Trophoblast cell (in vitro differentiated cells and primary cell): ENCODE data around the gene DDX49.

Experiments used
- DNase-seq, 2 donors: peaks; one replicate each; pipeline ENCODE4 v3.0.0-alpha.2; 2016
- H2AFZ ChIP-seq: 2 replicates; pipeline ENCODE4 v1.6.1; 2013; ENCODE audit warnings: low read length, moderate library complexity, mild to moderate bottlenecking; ENCODE audit not compliant: insufficient read depth, poor library complexity
- H2AK5ac ChIP-seq: 2 replicates; pipeline ENCODE4 v1.6.1; 2013; ENCODE audit warnings: mild to moderate bottlenecking, low read length
- H2BK120ac ChIP-seq: 2 replicates; pipeline ENCODE4 v1.6.1; 2013; ENCODE audit warnings: low read length, mild to moderate bottlenecking, moderate library complexity; ENCODE audit not compliant: insufficient read depth, poor library complexity
- H2BK12ac ChIP-seq: 2 replicates; pipeline ENCODE4 v1.6.1; 2013; ENCODE audit warnings: mild to moderate bottlenecking, low read length, moderate library complexity
- H2BK5ac ChIP-seq: 2 replicates; pipeline ENCODE4 v1.6.1; 2013; ENCODE audit warnings: low read length, low read depth, moderate library complexity, mild to moderate bottlenecking; ENCODE audit not compliant: poor library complexity
- H3K14ac ChIP-seq: 2 replicates; pipeline ENCODE4 v1.6.1; 2013; ENCODE audit warnings: mild to moderate bottlenecking, low read length
- H3K18ac ChIP-seq: 2 replicates; pipeline ENCODE4 v1.6.1; 2013; ENCODE audit warnings: mild to moderate bottlenecking, low read length
- H3K23ac ChIP-seq: 2 replicates; pipeline ENCODE4 v1.6.1; 2013; ENCODE audit warnings: low read length
- H3K27ac ChIP-seq: 2 replicates; pipeline ENCODE4 v1.5.1; 2013; ENCODE audit warnings: low read depth, mild to moderate bottlenecking, inconsistent platforms, low read length, moderate library complexity
- H3K27me3 ChIP-seq: 2 replicates; pipeline ENCODE4 v1.6.1; 2013; ENCODE audit warnings: inconsistent platforms, mild to moderate bottlenecking, low read length, moderate library complexity; ENCODE audit not compliant: insufficient read depth
- H3K36me3 ChIP-seq, 2 experiments: 1 replicate in 1 of 2; 2 replicates in 1 of 2; pipeline ENCODE4 v1.6.1; 2013; ENCODE audit warnings: low read length in 2 of 2, mild to moderate bottlenecking in 2 of 2, moderate library complexity in 1 of 2; ENCODE audit not compliant: insufficient read depth in 2 of 2, control insufficient read depth in 1 of 2
- H3K4ac ChIP-seq: 2 replicates; pipeline ENCODE4 v1.6.1; 2013; ENCODE audit warnings: low read depth, mild to moderate bottlenecking, low read length, moderate library complexity
- H3K4me1 ChIP-seq, 2 experiments: 1 replicate in 1 of 2; 2 replicates in 1 of 2; pipeline ENCODE4 v1.6.1; 2013; ENCODE audit warnings: low read length in 2 of 2, mild to moderate bottlenecking in 2 of 2, moderate library complexity in 1 of 2; ENCODE audit not compliant: insufficient read depth in 2 of 2, control insufficient read depth in 1 of 2
- H3K4me2 ChIP-seq: 2 replicates; pipeline ENCODE4 v1.6.1; 2013; ENCODE audit warnings: inconsistent platforms, mild to moderate bottlenecking, low read length, moderate library complexity
- H3K4me3 ChIP-seq: 2 replicates; pipeline ENCODE4 v1.5.1; 2013; ENCODE audit warnings: mild to moderate bottlenecking, low read depth, low read length, inconsistent platforms
- H3K79me1 ChIP-seq: one replicate; pipeline ENCODE4 v1.6.1; 2013; ENCODE audit warnings: low read length
- H3K79me2 ChIP-seq: 2 replicates; pipeline ENCODE4 v1.6.1; 2013; ENCODE audit warnings: low read length, mild to moderate bottlenecking; ENCODE audit not compliant: control insufficient read depth, insufficient read depth, poor library complexity
- H3K9ac ChIP-seq: 2 replicates; pipeline ENCODE4 v1.6.1; 2013; ENCODE audit warnings: mild to moderate bottlenecking, low read length
- H3K9me3 ChIP-seq: 2 replicates; pipeline ENCODE4 v1.6.1; 2013; ENCODE audit warnings: low read depth, mild to moderate bottlenecking, control low read depth, inconsistent platforms, low read length; ENCODE audit not compliant: insufficient read depth
- H4K12ac ChIP-seq: 2 replicates; pipeline ENCODE4 v1.6.1; 2013; ENCODE audit warnings: low read depth, mild to moderate bottlenecking, low read length, moderate library complexity
- H4K8ac ChIP-seq: 2 replicates; pipeline ENCODE4 v1.6.1; 2013; ENCODE audit warnings: low read depth, mild to moderate bottlenecking, low read length, moderate library complexity
- H4K91ac ChIP-seq: one replicate; pipeline ENCODE4 v1.6.1; 2013; ENCODE audit warnings: low read depth, mild to moderate bottlenecking, low read length, moderate library complexity
- WGBS: extraction: QIAGEN DNeasy Blood & Tissue Kit; methylation state at CpG from one replicate; pipeline ENCODE4 v1.1.7; 2013; ENCODE audit warnings: missing lambda C conversion rate; ENCODE audit not compliant: insufficient read length, insufficient coverage; ENCODE audit errors: extremely low coverage; 5-methylcytosine and 5-hydroxymethylcytosine counted together

Gene DDX49

GRCh38 chr19:18871543-18871942, 48.0 kb upstream of the DDX49 start:
- Histone ChIP-seq H3K79me1 (no peaks in the 10 kb centered on the region), H2BK5ac (no peak overlapping the region), H3K27me3 (no peaks in the 10 kb centered on the region), H2AFZ (no peak overlapping the region), H2BK12ac (no peak overlapping the region), H3K18ac (no peak overlapping the region), H3K27ac (no peak overlapping the region), H3K14ac (no peak overlapping the region), H3K23ac (no peak overlapping the region), H3K79me2 (no peaks in the 10 kb centered on the region), H4K12ac (no peak overlapping the region), H3K4me1 (no peaks in the 10 kb centered on the region), H2BK120ac (no peak overlapping the region), H3K9ac (no peak overlapping the region), H2AK5ac (no peak overlapping the region), H3K9me3 (no peaks in the 10 kb centered on the region), H3K4ac (no peak overlapping the region), H4K91ac (no peak overlapping the region), H4K8ac (no peak overlapping the region), H3K4me2 (no peak overlapping the region), H3K4me3 (no peak overlapping the region), H3K36me3 (peaks cover 25 to 30% of the 10 kb centered on the region in 2 experiments)
- DNase-seq = no peak
- WGBS = no CpG with 5 or more reads among the region's 7 CpGs

GRCh38 chr19:18875726-18876125, 43.8 kb upstream of the DDX49 start:
- H3K4me1 ChIP-seq = no peaks in the 10 kb centered on the region
- no peak overlapping the region for H2AFZ ChIP-seq
- H3K79me2 ChIP-seq = no peaks in the 10 kb centered on the region
- no peak overlapping the region for H3K9ac ChIP-seq
- no peak overlapping the region for H2BK12ac ChIP-seq
- H3K23ac ChIP-seq = no peak overlapping the region
- H3K4me2 ChIP-seq = no peak overlapping the region
- no peaks in the 10 kb centered on the region for H3K79me1 ChIP-seq
- H3K18ac ChIP-seq = no peak overlapping the region
- no peak overlapping the region for H2BK5ac ChIP-seq
- H3K36me3 ChIP-seq = peaks cover 3 to 8% of the 10 kb centered on the region in 2 experiments
- no peak overlapping the region for H3K27ac ChIP-seq
- no peak for DNase-seq
- no peak overlapping the region for H2AK5ac ChIP-seq
- H4K12ac ChIP-seq = no peak overlapping the region
- no peaks in the 10 kb centered on the region for H3K27me3 ChIP-seq
- WGBS = no CpG with 5 or more reads among the region's 5 CpGs
- H3K14ac ChIP-seq = no peak overlapping the region
- no peak overlapping the region for H4K8ac ChIP-seq
- no peak overlapping the region for H3K4me3 ChIP-seq
- H2BK120ac ChIP-seq = no peak overlapping the region
- peaks cover 5% of the 10 kb centered on the region for H3K9me3 ChIP-seq
- no peak overlapping the region for H3K4ac ChIP-seq
- H4K91ac ChIP-seq = no peak overlapping the region

GRCh38 chr19:18876865-18877264, 42.6 kb upstream of the DDX49 start:
- WGBS = no CpG with 5 or more reads among the region's 7 CpGs

GRCh38 chr19:18878058-18878797, 41.3 kb upstream of the DDX49 start:
- no CpG with 5 or more reads among the region's 25 CpGs for WGBS
- Histone ChIP-seq H3K79me1 (no peaks in the 10 kb centered on the region), H3K23ac (no peak overlapping the region), H3K4me2 (no peak overlapping the region), H2AFZ (no peak overlapping the region), H4K8ac (no peak overlapping the region), H3K4me3 (no peak overlapping the region), H3K36me3 (peaks cover 7 to 8% of the 10 kb centered on the region in 2 experiments), H4K12ac (no peak overlapping the region), H3K4ac (no peak overlapping the region), H3K9me3 (peaks cover 5% of the 10 kb centered on the region), H4K91ac (no peak overlapping the region), H3K27me3 (no peaks in the 10 kb centered on the region), H3K18ac (no peak overlapping the region), H2BK5ac (no peak overlapping the region), H3K79me2 (no peaks in the 10 kb centered on the region), H2BK12ac (no peak overlapping the region), H3K27ac (no peak overlapping the region), H3K14ac (no peak overlapping the region), H3K9ac (no peak overlapping the region), H2AK5ac (no peak overlapping the region), H2BK120ac (no peak overlapping the region), H3K4me1 (no peaks in the 10 kb centered on the region)
- no peak for DNase-seq

More at GRCh38 chr19:18876865-18877264, 42.6 kb upstream of the DDX49 start:
- no peaks in the 10 kb centered on the region for H3K79me1 ChIP-seq
- H3K79me2 ChIP-seq = no peaks in the 10 kb centered on the region
- no peak overlapping the region for H2BK120ac ChIP-seq
- no peaks in the 10 kb centered on the region for H3K4me1 ChIP-seq
- no peak overlapping the region for H3K18ac ChIP-seq
- no peaks in the 10 kb centered on the region for H3K27me3 ChIP-seq
- no peak overlapping the region for H2BK5ac ChIP-seq
- no peak overlapping the region for H3K9ac ChIP-seq
- no peak overlapping the region for H2AK5ac ChIP-seq
- H3K9me3 ChIP-seq = peaks cover 5% of the 10 kb centered on the region
- H4K91ac ChIP-seq = no peak overlapping the region
- no peak overlapping the region for H3K4ac ChIP-seq
- no peak overlapping the region for H3K4me2 ChIP-seq
- no peak overlapping the region for H3K23ac ChIP-seq
- H3K14ac ChIP-seq = no peak overlapping the region
- no peak overlapping the region for H4K8ac ChIP-seq
- no peak overlapping the region for H2BK12ac ChIP-seq
- no peak overlapping the region for H3K4me3 ChIP-seq
- H2AFZ ChIP-seq = no peak overlapping the region
- peaks cover 7 to 8% of the 10 kb centered on the region in 2 experiments for H3K36me3 ChIP-seq
- H4K12ac ChIP-seq = no peak overlapping the region
- DNase-seq = no peak
- H3K27ac ChIP-seq = no peak overlapping the region
